GM12878 (cell line): Measurements from ENCODE around the gene GRK5.

ENCODE experiments used
- BCL11A ChIP-seq: IDR thresholded peaks from 2 replicates; pipeline ENCODE4 v1.6.1; 2011; ENCODE audit warnings: low read depth, low read length
- ESRRA ChIP-seq: IDR thresholded peaks from 2 replicates; pipeline ENCODE4 v1.6.1; 2012; ENCODE audit warnings: mild to moderate bottlenecking, low read length, improper control_type of control experiment
- EZH2 ChIP-seq: IDR thresholded peaks from 2 replicates; pipeline ENCODE4 v1.6.1; 2012; ENCODE audit warnings: low read depth, mild to moderate bottlenecking, control low read depth, inconsistent platforms, low read length, borderline replicate concordance; ENCODE audit not compliant: control insufficient read depth
- RAD21 ChIP-seq: IDR thresholded peaks from 2 replicates; pipeline ENCODE4 v1.6.1; 2011; ENCODE audit warnings: mild to moderate bottlenecking, low read depth, low read length, moderate library complexity; ENCODE audit not compliant: insufficient read depth
- USF1 ChIP-seq: IDR thresholded peaks from 2 replicates; pipeline ENCODE4 v1.6.1; 2011; ENCODE audit warnings: borderline replicate concordance, low read depth, mild to moderate bottlenecking, moderate library complexity, mixed read lengths, low read length; ENCODE audit not compliant: insufficient read depth; ENCODE audit errors: extremely low read length
- TF ChIP-seq, protein P1 (sequence below), 3 experiments: IDR thresholded peaks in 2 of 3; conservative IDR thresholded peaks in 1 of 3; 2 replicates each; pipeline ENCODE4 v1.5.1; 2011; ENCODE audit warnings: low read depth in 3 of 3, low read length in 3 of 3, mild to moderate bottlenecking in 3 of 3, control low read depth in 2 of 3, moderate library complexity in 2 of 3, inconsistent platforms in 1 of 3, mixed read lengths in 1 of 3; ENCODE audit not compliant: control insufficient read depth in 2 of 3, insufficient read depth in 1 of 3; ENCODE audit errors: extremely low read depth in 1 of 3
- TF ChIP-seq, protein P2 (sequence below): fragments of 450-650 bp; IDR thresholded peaks from 2 replicates; pipeline ENCODE4 v1.6.1; 2017; ENCODE audit warnings: mild to moderate bottlenecking

- TF ChIP-seq, protein P1, sequence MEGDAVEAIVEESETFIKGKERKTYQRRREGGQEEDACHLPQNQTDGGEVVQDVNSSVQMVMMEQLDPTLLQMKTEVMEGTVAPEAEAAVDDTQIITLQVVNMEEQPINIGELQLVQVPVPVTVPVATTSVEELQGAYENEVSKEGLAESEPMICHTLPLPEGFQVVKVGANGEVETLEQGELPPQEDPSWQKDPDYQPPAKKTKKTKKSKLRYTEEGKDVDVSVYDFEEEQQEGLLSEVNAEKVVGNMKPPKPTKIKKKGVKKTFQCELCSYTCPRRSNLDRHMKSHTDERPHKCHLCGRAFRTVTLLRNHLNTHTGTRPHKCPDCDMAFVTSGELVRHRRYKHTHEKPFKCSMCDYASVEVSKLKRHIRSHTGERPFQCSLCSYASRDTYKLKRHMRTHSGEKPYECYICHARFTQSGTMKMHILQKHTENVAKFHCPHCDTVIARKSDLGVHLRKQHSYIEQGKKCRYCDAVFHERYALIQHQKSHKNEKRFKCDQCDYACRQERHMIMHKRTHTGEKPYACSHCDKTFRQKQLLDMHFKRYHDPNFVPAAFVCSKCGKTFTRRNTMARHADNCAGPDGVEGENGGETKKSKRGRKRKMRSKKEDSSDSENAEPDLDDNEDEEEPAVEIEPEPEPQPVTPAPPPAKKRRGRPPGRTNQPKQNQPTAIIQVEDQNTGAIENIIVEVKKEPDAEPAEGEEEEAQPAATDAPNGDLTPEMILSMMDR (IDR thresholded peaks at IDR 0.05 in 2 of 3, conservative IDR thresholded peaks at IDR 0.05 in 1 of 3; ENCODE audit: control insufficient read depth in 2 of 3, extremely low read depth in 1 of 3, insufficient read depth in 1 of 3, low read depth in 3 of 3, low read length in 3 of 3) = no peak
- TF ChIP-seq ESRRA = no peak
- no peak for TF ChIP-seq RAD21
- TF ChIP-seq, protein P2, sequence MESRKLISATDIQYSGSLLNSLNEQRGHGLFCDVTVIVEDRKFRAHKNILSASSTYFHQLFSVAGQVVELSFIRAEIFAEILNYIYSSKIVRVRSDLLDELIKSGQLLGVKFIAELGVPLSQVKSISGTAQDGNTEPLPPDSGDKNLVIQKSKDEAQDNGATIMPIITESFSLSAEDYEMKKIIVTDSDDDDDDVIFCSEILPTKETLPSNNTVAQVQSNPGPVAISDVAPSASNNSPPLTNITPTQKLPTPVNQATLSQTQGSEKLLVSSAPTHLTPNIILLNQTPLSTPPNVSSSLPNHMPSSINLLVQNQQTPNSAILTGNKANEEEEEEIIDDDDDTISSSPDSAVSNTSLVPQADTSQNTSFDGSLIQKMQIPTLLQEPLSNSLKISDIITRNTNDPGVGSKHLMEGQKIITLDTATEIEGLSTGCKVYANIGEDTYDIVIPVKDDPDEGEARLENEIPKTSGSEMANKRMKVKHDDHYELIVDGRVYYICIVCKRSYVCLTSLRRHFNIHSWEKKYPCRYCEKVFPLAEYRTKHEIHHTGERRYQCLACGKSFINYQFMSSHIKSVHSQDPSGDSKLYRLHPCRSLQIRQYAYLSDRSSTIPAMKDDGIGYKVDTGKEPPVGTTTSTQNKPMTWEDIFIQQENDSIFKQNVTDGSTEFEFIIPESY = no peak
- no peak for TF ChIP-seq EZH2
- no peak for TF ChIP-seq BCL11A
- TF ChIP-seq USF1 = no peak
Measured at GRCh38 chr10:119340893-119341458, 133.6 kb downstream of the GRK5 start.
